GM12878 (cell line): ENCODE data around the gene DNMBP. TPM values are rescaled to one million over a fixed set of nuclear protein-coding genes. Genes with fewer than 3 reads are reported as not detected.

Experiments
- ATAC-seq: fragments of 200-7000 bp; cut with Tn5 transposase; 3 replicates; pipeline ENCODE4 v1.9.1; 2020; ENCODE audit warnings: mild to moderate bottlenecking, moderate library complexity
- BruUV-seq: library from RNA; stranded (reverse); fragments of 400-500 nt; replicated peaks from 2 replicates; lab custom pipeline; 2021; lab: Mats Ljungman, UMichigan
- CTCF ChIA-PET: fragments of 300-600 bp; sonication (Branson Sonifier 250); formaldehyde crosslinking; extraction: SDS; loops from one replicate; lab custom pipeline; 2021; ENCODE audit warnings: inconsistent platforms; lab: Yijun Ruan, JAX
- POLR2A ChIA-PET: fragments of 350-600 bp; formaldehyde crosslinking; extraction: SDS; loops from one replicate; lab custom pipeline; 2021; ENCODE audit warnings: inconsistent platforms; lab: Charles Lee
- RAD21 ChIA-PET: fragments of 300-600 bp; sonication (Branson Sonifier 250); formaldehyde crosslinking; loops from one replicate; lab custom pipeline; 2023; ENCODE audit warnings: antibody characterized with exemption; ENCODE audit not compliant: unreplicated experiment; lab: Charles Lee
- SMC1A ChIA-PET: fragments of 300-600 bp; sonication (Branson Sonifier 250); formaldehyde crosslinking; loops from one replicate; lab custom pipeline; 2023; ENCODE audit not compliant: unreplicated experiment, uncharacterized antibody; lab: Charles Lee
- DNase-seq: peaks from one replicate; pipeline ENCODE4 v3.0.0-alpha.2; 2011; ENCODE audit warnings: low read depth, low spot score
- FAIRE-seq: peaks from 3 replicates; lab custom pipeline; 2011; peaks lifted over from hg19 to GRCh38; lab: Jason Lieb, UNC
- H2AFZ ChIP-seq: 2 replicates; pipeline ENCODE4 v1.6.0; 2011; ENCODE audit warnings: low read depth, low read length, control low read depth; ENCODE audit not compliant: control insufficient read depth
- H3K27ac ChIP-seq: 2 replicates; pipeline ENCODE4 v1.5.1; 2011; ENCODE audit warnings: control low read depth; ENCODE audit not compliant: control insufficient read depth, insufficient read depth
- H3K27me3 ChIP-seq, 2 experiments: replicated peaks in 1 of 2; 2 replicates each; pipeline versions ENCODE4 v1.6.0 to v1.6.1; 2011; ENCODE audit warnings: low read length in 1 of 2; ENCODE audit not compliant: control insufficient read depth in 2 of 2, insufficient read depth in 2 of 2
- H3K36me3 ChIP-seq, 2 experiments: 2 replicates each; pipeline ENCODE4 v1.5.1; 2011; ENCODE audit warnings: low read length in 1 of 2; ENCODE audit not compliant: control insufficient read depth in 2 of 2, insufficient read depth in 2 of 2
- H3K4me1 ChIP-seq: 2 replicates; pipeline ENCODE4 v1.6.1; 2011; ENCODE audit warnings: mild to moderate bottlenecking, low read length, moderate library complexity, mixed read lengths; ENCODE audit not compliant: control insufficient read depth, insufficient read depth
- H3K4me2 ChIP-seq: 2 replicates; pipeline ENCODE4 v1.6.0; 2011; ENCODE audit warnings: control low read depth; ENCODE audit not compliant: control insufficient read depth, insufficient read depth
- H3K4me3 ChIP-seq: fragments of 200-600 bp; sonication (generic); 2 replicates; pipeline ENCODE4 v1.5.1; 2016
- H3K79me2 ChIP-seq: 2 replicates; pipeline ENCODE4 v1.6.0; 2011; ENCODE audit warnings: low read length; ENCODE audit not compliant: control insufficient read depth, insufficient read depth
- H3K9ac ChIP-seq: 2 replicates; pipeline ENCODE4 v1.8.0; 2011; ENCODE audit warnings: low read length, control low read depth, mixed read lengths; ENCODE audit not compliant: control insufficient read depth, insufficient read depth
- H3K9me3 ChIP-seq: replicated peaks from 3 replicates; pipeline ENCODE4 v1.5.1; 2011; ENCODE audit warnings: mild to moderate bottlenecking, low read length; ENCODE audit not compliant: control insufficient read depth, insufficient read depth
- H4K20me1 ChIP-seq: 2 replicates; pipeline ENCODE4 v1.6.0; 2011; ENCODE audit not compliant: control insufficient read depth, insufficient read depth
- KLF5 ChIP-seq: fragments of 450-650 bp; IDR thresholded peaks from 2 replicates; pipeline ENCODE4 v1.6.1; 2014; ENCODE audit warnings: mild to moderate bottlenecking; ENCODE audit not compliant: partially characterized antibody
- NRF1 ChIP-seq: conservative IDR thresholded peaks from 2 replicates; pipeline ENCODE4 v1.6.1; 2011; ENCODE audit warnings: mild to moderate bottlenecking, low read depth, low read length, improper control_type of control experiment
- YBX1 ChIP-seq: fragments of 450-650 bp; IDR thresholded peaks from 2 replicates; pipeline ENCODE4 v1.6.1; 2016; ENCODE audit warnings: antibody characterized with exemption
- YY1 ChIP-seq: IDR thresholded peaks from 2 replicates; pipeline ENCODE4 v1.6.1; 2011; ENCODE audit warnings: low read depth, mild to moderate bottlenecking, low read length
- WGBS: methylation state at CpG from one replicate; pipeline ENCODE4 v1.1.6; 2016; ENCODE audit warnings: low lambda C conversion rate; ENCODE audit not compliant: insufficient replicate concordance, insufficient coverage; ENCODE audit errors: missing lambda C conversion rate; 5-methylcytosine and 5-hydroxymethylcytosine counted together
- in situ Hi-C: fragments of 300-500 bp; cut with MboI; formaldehyde crosslinking; loops from 9 replicates; pipeline ENCODE4 v1.14.3; 2018; ENCODE audit warnings: mixed read lengths
- intact Hi-C: fragments of 100-400 bp; cut with micrococcal nuclease; formaldehyde crosslinking; loops from one replicate; pipeline ENCODE4 v1.14.2; 2022; ENCODE audit not compliant: unreplicated experiment
- polyA plus RNA-seq, 11 experiments: library from polyadenylated mRNA; depleted of rRNA in 4 of 11; unstranded in 6 of 11; stranded (reverse) in 5 of 11; fragments of >200 nt; fragmentation: Nextera tagmentation in 4 of 11; fragmentation: Illumina TruSeq in 1 of 11; extraction: Ambion mirVana in 4 of 11; extraction: Trizol in 1 of 11; gene quantifications; 1 replicate in 1 of 11; 2 replicates in 10 of 11; pipeline versions ENCODE4 v1.2.1 to v1.2.3, GENCODE V29; 2011 to 2016; ENCODE audit warnings: inconsistent platforms in 2 of 11, missing spikeins in 2 of 11, low read depth in 1 of 11
- total RNA-seq, 4 experiments: library from RNA; depleted of rRNA in 3 of 4; stranded (reverse); fragments of >200 nt in 3 of 4; fragmentation: Illumina TruSeq in 1 of 4; extraction: Trizol in 1 of 4; gene quantifications; 2 replicates each; pipeline versions ENCODE4 v1.2.1 to v1.2.3, GENCODE V29; 2013 to 2021
- TF ChIP-seq, protein P1 (sequence below): fragments of 450-650 bp; conservative IDR thresholded peaks from 2 replicates; pipeline ENCODE4 v1.6.1; 2017; ENCODE audit warnings: mild to moderate bottlenecking, moderate library complexity
- TF ChIP-seq, protein P2 (sequence below): fragments of 450-650 bp; formaldehyde crosslinking; IDR thresholded peaks from 2 replicates; pipeline ENCODE4 v1.4.0; 2020; ENCODE audit warnings: mild to moderate bottlenecking, moderate library complexity
- TF ChIP-seq, protein P3 (sequence below): IDR thresholded peaks from 2 replicates; pipeline ENCODE4 v1.6.1; 2012; ENCODE audit warnings: low read length, inconsistent platforms
- TF ChIP-seq, protein P4 (sequence below): fragments of 450-650 bp; IDR thresholded peaks from 2 replicates; pipeline ENCODE4 v1.6.1; 2016; ENCODE audit warnings: mild to moderate bottlenecking
- TF ChIP-seq, protein P5 (sequence below): fragments of 450-650 bp; IDR thresholded peaks from 2 replicates; pipeline ENCODE4 v1.6.1; 2017; ENCODE audit warnings: low read depth, mild to moderate bottlenecking, moderate library complexity
- TF ChIP-seq, protein P6 (sequence below): fragments of 450-650 bp; IDR thresholded peaks from 2 replicates; pipeline ENCODE4 v1.6.1; 2017; ENCODE audit warnings: mild to moderate bottlenecking, low read depth, inconsistent platforms; ENCODE audit not compliant: poor library complexity, severe bottlenecking

DNMBP gene
- total and polyA plus RNA-seq, 10 of the 15 experiments (the other 5 are each of a cell fraction or from before 2014, with no cell fraction given), result 7.1 to 45.0 (median 22.0) TPM

DNA sequence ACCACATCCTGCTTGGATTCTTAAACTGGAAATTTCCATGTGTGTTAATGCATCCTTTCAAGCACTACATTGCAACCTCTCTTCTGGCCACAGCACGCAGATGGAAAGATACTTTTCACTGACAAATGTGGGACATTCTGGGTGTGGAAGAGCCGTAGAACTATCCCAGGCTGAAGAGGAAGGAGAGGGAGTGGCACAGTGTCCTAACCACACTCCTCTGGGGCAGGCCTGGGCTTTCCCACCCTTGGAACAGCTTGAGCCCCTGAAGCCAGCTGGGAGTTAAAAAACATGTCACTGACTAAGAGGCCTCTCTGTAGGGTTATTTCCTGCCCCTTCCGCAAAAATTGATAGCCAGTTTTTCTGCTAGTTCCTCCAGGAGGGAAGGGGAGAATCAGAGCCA lies 34.0 kb upstream of the DNMBP start:
- no peak overlapping the region for H3K4me3 ChIP-seq
- no peak for DNase-seq
- H2AFZ ChIP-seq, result peak overlapping the region; percentile 13
- peaks cover 31% of the 10 kb centered on the region for H3K4me1 ChIP-seq
- 0 out of 3 replicates have a peak, but pooled peaks have one; percentile 11 for ATAC-seq
- no peaks in the 10 kb centered on the region for H3K27me3 ChIP-seq
- POLR2A ChIA-PET, result interaction anchor here (0.8 kb wide), 1 partner anchor 29 kb away, joined by 3 read pairs; no protein-coding TSS in a partner anchor
- SMC1A ChIA-PET, result interaction anchor here (1.0 to 10.7 kb wide), 7 partner anchors 9 to 196 kb away, joined by 3 to 173 read pairs (median 52); no protein-coding TSS in a partner anchor
- no peak overlapping the region for H3K4me2 ChIP-seq
- CTCF ChIA-PET, result interaction anchor here (1.5 to 13.4 kb wide), 4 partner anchors 62 to 193 kb away, joined by 4 to 340 read pairs (median 70); no protein-coding TSS in a partner anchor
- BruUV-seq, result no TSS peak
- in situ Hi-C loops, result no loop called here
- H3K9ac ChIP-seq, result no peak overlapping the region
- H3K36me3 ChIP-seq, result no peaks in the 10 kb centered on the region
- 46% methylated on average over 3 of the region's 3 CpGs for WGBS
- no peaks in the 10 kb centered on the region for H4K20me1 ChIP-seq
- no peak overlapping the region; the same call in 1 of the 2 replicates for H3K27ac ChIP-seq
- intact Hi-C loops, result no loop called here
- FAIRE-seq, result no peak
- no peaks in the 10 kb centered on the region for H3K9me3 ChIP-seq
- no peaks in the 10 kb centered on the region; the same call in 1 of the 2 replicates for H3K79me2 ChIP-seq
- RAD21 ChIA-PET, result interaction anchor here (0.5 to 4.5 kb wide), 7 partner anchors 36 to 486 kb away, joined by 3 to 152 read pairs (median 3); partner anchors contain the start of gene DNMBP
- TF ChIP-seq, protein P1, sequence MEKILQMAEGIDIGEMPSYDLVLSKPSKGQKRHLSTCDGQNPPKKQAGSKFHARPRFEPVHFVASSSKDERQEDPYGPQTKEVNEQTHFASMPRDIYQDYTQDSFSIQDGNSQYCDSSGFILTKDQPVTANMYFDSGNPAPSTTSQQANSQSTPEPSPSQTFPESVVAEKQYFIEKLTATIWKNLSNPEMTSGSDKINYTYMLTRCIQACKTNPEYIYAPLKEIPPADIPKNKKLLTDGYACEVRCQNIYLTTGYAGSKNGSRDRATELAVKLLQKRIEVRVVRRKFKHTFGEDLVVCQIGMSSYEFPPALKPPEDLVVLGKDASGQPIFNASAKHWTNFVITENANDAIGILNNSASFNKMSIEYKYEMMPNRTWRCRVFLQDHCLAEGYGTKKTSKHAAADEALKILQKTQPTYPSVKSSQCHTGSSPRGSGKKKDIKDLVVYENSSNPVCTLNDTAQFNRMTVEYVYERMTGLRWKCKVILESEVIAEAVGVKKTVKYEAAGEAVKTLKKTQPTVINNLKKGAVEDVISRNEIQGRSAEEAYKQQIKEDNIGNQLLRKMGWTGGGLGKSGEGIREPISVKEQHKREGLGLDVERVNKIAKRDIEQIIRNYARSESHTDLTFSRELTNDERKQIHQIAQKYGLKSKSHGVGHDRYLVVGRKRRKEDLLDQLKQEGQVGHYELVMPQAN, result no peak
- TF ChIP-seq, protein P2, sequence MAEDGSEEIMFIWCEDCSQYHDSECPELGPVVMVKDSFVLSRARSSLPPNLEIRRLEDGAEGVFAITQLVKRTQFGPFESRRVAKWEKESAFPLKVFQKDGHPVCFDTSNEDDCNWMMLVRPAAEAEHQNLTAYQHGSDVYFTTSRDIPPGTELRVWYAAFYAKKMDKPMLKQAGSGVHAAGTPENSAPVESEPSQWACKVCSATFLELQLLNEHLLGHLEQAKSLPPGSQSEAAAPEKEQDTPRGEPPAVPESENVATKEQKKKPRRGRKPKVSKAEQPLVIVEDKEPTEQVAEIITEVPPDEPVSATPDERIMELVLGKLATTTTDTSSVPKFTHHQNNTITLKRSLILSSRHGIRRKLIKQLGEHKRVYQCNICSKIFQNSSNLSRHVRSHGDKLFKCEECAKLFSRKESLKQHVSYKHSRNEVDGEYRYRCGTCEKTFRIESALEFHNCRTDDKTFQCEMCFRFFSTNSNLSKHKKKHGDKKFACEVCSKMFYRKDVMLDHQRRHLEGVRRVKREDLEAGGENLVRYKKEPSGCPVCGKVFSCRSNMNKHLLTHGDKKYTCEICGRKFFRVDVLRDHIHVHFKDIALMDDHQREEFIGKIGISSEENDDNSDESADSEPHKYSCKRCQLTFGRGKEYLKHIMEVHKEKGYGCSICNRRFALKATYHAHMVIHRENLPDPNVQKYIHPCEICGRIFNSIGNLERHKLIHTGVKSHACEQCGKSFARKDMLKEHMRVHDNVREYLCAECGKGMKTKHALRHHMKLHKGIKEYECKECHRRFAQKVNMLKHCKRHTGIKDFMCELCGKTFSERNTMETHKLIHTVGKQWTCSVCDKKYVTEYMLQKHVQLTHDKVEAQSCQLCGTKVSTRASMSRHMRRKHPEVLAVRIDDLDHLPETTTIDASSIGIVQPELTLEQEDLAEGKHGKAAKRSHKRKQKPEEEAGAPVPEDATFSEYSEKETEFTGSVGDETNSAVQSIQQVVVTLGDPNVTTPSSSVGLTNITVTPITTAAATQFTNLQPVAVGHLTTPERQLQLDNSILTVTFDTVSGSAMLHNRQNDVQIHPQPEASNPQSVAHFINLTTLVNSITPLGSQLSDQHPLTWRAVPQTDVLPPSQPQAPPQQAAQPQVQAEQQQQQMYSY (CRISPR knock-in tag), result no peak
- TF ChIP-seq YBX1 (no peak), NRF1 (no peak), YY1 (no peak), KLF5 (no peak)
- TF ChIP-seq, protein P3, sequence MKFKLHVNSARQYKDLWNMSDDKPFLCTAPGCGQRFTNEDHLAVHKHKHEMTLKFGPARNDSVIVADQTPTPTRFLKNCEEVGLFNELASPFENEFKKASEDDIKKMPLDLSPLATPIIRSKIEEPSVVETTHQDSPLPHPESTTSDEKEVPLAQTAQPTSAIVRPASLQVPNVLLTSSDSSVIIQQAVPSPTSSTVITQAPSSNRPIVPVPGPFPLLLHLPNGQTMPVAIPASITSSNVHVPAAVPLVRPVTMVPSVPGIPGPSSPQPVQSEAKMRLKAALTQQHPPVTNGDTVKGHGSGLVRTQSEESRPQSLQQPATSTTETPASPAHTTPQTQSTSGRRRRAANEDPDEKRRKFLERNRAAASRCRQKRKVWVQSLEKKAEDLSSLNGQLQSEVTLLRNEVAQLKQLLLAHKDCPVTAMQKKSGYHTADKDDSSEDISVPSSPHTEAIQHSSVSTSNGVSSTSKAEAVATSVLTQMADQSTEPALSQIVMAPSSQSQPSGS, result no peak
- TF ChIP-seq, protein P4, sequence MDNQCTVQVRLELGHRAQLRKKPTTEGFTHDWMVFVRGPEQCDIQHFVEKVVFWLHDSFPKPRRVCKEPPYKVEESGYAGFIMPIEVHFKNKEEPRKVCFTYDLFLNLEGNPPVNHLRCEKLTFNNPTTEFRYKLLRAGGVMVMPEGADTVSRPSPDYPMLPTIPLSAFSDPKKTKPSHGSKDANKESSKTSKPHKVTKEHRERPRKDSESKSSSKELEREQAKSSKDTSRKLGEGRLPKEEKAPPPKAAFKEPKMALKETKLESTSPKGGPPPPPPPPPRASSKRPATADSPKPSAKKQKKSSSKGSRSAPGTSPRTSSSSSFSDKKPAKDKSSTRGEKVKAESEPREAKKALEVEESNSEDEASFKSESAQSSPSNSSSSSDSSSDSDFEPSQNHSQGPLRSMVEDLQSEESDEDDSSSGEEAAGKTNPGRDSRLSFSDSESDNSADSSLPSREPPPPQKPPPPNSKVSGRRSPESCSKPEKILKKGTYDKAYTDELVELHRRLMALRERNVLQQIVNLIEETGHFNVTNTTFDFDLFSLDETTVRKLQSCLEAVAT, result no peak
- TF ChIP-seq, protein P5, sequence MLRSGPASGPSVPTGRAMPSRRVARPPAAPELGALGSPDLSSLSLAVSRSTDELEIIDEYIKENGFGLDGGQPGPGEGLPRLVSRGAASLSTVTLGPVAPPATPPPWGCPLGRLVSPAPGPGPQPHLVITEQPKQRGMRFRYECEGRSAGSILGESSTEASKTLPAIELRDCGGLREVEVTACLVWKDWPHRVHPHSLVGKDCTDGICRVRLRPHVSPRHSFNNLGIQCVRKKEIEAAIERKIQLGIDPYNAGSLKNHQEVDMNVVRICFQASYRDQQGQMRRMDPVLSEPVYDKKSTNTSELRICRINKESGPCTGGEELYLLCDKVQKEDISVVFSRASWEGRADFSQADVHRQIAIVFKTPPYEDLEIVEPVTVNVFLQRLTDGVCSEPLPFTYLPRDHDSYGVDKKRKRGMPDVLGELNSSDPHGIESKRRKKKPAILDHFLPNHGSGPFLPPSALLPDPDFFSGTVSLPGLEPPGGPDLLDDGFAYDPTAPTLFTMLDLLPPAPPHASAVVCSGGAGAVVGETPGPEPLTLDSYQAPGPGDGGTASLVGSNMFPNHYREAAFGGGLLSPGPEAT, result no peak
- TF ChIP-seq, protein P6, sequence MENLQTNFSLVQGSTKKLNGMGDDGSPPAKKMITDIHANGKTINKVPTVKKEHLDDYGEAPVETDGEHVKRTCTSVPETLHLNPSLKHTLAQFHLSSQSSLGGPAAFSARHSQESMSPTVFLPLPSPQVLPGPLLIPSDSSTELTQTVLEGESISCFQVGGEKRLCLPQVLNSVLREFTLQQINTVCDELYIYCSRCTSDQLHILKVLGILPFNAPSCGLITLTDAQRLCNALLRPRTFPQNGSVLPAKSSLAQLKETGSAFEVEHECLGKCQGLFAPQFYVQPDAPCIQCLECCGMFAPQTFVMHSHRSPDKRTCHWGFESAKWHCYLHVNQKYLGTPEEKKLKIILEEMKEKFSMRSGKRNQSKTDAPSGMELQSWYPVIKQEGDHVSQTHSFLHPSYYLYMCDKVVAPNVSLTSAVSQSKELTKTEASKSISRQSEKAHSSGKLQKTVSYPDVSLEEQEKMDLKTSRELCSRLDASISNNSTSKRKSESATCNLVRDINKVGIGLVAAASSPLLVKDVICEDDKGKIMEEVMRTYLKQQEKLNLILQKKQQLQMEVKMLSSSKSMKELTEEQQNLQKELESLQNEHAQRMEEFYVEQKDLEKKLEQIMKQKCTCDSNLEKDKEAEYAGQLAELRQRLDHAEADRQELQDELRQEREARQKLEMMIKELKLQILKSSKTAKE, result no peak
